Measurements from ENCODE around the gene FOXJ2.
"Not testable (repeated sequence)": the region's sequence is repeated elsewhere in the genome, so short reads cannot be mapped to it uniquely, and the experiment has no call there.

GRCh38 chr12:8089277-8089676 lies 56.8 kb downstream of the FOXJ2 start:
- not testable (repeated sequence) for TF ChIP-seq CTCF (IDR thresholded peaks at IDR 0.05; ENCODE audit: insufficient read depth, low read length); POLR2AphosphoS5 (IDR thresholded peaks at IDR 0.05; ENCODE audit: low read depth); GABPA (IDR thresholded peaks at IDR 0.05; ENCODE audit: low read depth); REST (IDR thresholded peaks at IDR 0.05; ENCODE audit: insufficient replicate concordance, low read depth)
